AG10803 (cell line): Measurements from ENCODE around the gene JAKMIP1.

Source experiments
- DNase-seq: peaks from one replicate; pipeline ENCODE4 v3.0.0; 2010; ENCODE audit warnings: low read depth
- H3K4me3 ChIP-seq: 2 replicates; pipeline ENCODE4 v1.5.1; 2011; ENCODE audit warnings: mild to moderate bottlenecking, low read length, control low read depth
- TF ChIP-seq, protein P1 (sequence below): conservative IDR thresholded peaks from 2 replicates; pipeline ENCODE4 v1.5.1; 2011; ENCODE audit warnings: mild to moderate bottlenecking, low read length, control low read depth, inconsistent platforms

Gene JAKMIP1

DNA sequence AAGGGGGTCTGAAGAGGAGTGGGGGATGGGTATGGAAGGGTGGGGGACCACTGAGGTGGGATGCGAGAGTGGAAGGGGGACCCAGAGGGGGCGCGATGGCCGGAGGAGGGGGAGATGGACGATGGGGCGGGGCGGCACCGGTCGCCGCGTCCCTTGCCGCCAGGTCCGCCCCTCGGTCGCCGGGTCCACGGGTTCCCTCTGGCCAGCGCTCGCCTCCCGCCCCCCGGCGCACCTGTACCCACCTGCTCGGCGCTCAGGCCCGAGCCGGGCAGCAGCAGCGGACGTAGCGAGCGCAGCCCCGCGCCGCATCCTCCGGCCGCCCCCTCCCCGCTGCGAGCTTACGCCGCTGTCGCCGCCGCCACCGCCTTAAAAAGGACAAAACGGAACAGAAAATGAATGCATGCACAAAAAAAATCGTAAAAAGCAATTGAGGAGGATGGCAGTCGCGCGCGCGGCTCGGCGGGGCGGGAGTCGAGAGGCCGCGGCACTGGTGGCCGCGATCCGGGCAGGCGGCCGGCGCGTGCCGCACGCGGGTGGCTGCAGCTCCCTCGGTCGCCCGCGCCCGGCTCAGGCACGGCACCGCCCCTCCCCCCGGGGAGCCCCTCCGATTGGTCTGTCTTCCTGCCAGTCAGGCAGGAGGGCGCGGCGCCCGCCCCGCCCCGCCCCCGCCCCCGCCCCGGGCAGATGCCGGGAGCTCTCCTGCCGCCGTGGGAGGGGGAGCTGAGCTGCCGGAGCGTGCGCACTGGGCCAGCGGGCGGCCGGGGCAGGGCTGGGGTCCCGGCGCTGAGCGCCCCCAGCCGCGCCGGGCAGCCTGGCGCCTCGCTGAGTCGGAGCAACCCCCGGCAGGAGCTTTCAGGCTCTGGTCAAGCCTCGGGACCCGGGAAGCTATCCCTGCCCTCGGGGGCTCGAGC lies at the start of gene JAKMIP1:
TSS of gene JAKMIP1 (minus strand) at position 539 of the 911 bp plus-strand sequence. CDS start 87,699 bp downstream, outside the sequence.
- DNase-seq: peak; percentile 33
- TF ChIP-seq, protein P1, sequence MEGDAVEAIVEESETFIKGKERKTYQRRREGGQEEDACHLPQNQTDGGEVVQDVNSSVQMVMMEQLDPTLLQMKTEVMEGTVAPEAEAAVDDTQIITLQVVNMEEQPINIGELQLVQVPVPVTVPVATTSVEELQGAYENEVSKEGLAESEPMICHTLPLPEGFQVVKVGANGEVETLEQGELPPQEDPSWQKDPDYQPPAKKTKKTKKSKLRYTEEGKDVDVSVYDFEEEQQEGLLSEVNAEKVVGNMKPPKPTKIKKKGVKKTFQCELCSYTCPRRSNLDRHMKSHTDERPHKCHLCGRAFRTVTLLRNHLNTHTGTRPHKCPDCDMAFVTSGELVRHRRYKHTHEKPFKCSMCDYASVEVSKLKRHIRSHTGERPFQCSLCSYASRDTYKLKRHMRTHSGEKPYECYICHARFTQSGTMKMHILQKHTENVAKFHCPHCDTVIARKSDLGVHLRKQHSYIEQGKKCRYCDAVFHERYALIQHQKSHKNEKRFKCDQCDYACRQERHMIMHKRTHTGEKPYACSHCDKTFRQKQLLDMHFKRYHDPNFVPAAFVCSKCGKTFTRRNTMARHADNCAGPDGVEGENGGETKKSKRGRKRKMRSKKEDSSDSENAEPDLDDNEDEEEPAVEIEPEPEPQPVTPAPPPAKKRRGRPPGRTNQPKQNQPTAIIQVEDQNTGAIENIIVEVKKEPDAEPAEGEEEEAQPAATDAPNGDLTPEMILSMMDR: no peak
- no peak within 1 kb of the TSS; the same call in none of the 2 replicates for H3K4me3 ChIP-seq

DNA sequence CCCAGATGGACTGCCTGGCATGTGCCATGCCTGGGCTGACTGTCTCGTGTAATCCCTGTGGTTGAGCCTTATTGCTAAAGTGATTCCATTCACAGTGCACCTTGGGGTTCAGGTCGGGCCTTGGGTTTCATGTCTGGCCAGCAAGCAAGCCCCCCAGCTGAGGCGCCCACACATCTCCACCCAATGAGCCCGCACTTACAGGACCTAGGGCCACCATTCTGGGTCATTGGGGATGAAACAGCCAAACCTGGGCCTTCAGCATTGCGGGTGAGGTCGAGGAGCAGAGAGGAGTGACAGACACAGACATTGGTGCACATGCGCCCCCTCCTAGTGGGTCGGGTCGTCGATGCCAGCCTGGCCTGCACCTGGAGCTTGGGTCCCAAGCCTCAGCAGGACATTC lies 48.0 kb upstream of the JAKMIP1 start:
- no peak overlapping the region for H3K4me3 ChIP-seq
- no peak for DNase-seq
- TF ChIP-seq, protein P1: no peak

DNA sequence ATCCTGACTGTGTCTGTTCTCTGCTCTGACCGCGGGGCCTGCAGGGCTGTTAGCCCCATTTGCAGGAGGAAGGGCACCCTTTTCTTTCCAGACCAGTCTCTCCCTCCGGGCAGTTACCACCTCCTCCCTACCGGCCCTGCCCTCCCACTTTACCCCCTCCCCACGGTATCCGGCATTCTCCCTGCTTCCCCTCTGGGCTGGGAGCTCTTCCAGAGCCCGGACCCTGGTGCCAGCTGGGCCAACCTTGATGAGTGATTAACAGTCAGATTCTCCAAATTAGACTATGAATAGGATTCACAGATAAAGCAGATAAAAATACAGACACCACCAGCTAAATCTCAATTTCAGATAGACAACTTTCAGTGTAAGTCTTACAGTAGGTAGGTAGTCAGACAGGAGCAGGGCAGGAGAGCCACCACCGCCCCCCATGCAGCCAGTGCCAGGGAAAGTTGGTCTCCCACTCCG lies 45.9 kb upstream of the JAKMIP1 start:
- no peak overlapping the region for H3K4me3 ChIP-seq
- DNase-seq: no peak

DNA sequence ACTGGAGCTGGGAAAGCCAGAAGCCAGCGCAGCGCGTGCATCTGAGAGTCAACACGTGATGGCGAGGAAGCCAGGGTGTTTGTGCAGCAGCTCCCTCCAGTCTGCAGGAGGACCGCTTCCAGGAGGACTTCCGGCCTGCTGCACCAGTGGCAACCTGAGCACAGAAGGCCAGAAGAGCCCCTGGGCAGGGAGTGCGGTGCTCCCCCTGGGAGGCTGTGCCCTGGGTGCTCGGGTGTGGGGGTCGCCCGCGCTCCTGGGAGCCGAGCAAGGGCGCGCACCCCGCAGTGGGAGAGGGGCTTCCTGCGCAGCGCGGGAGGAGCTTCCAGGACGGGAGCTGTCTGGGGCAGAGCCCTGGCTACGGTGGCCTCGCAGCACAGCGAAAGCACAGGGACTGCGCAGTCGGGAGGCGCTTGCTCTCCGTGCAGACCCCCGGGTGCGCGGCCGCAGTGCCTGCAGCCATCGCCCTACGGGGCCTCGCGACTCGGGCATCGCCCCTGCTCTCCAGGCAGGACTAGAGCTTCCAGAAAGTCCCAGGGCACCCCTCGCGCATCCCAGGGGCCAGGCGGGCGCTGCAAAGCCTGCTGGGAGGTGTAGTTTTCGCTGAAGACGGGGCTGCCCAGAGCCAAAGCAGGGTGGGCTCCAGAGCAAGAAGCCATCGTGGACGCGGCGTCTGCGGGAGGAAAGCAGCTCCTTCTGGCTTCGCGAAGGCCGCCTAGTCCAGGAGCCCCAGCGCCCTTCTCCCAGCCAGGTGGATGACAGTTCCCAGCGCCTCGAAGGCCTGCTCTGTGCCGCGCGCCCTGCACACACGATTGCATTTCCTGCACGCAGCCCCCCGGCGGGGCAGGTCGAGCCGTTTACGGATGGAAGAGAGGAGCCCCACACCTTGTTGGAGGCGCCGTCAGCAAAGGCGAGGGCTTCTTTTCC lies 45.2 kb upstream of the JAKMIP1 start:
- no peak overlapping the region for H3K4me3 ChIP-seq
- no peak for DNase-seq
- TF ChIP-seq, protein P1: no peak

More for the DNA sequence above, 45.9 kb upstream of the JAKMIP1 start:
- TF ChIP-seq, protein P1: no peak

DNA sequence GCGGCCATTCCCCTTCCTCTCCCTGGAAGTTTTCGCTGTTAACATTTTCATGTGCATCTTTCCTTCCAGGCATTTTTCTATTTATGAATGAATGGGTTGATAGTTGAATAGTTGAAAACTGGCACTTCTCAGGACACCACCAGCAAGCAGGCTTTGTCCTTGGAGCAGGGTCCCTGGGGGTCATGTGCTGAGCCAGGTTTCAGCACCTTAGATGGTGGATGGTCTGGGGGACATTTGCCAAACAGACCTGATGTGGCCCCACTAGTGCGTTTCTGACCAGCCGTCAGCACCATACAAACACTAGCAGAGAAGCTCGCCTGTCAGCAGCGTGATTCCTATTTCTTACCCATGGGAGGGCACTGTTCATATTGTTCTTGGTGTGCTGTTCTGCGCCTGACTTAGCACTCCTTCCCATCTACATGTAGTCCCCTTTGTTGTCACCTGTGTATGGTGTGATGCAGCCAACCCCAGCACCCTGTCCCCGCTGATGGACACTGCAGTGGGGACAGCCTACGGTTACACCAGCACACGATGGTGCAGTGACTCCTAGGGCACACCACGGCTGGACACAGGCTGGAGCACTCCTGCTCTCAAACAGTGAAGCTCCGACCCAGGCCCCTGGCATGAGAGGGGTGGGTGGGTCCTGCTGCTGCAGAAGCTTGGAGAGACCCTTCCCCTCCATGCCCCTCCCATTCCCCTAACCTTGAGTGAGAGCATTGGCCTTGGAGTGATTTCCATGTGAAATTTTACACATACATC lies 42.1 kb upstream of the JAKMIP1 start:
- TF ChIP-seq, protein P1: no peak
- H3K4me3 ChIP-seq: no peak overlapping the region
- no peak for DNase-seq

DNA sequence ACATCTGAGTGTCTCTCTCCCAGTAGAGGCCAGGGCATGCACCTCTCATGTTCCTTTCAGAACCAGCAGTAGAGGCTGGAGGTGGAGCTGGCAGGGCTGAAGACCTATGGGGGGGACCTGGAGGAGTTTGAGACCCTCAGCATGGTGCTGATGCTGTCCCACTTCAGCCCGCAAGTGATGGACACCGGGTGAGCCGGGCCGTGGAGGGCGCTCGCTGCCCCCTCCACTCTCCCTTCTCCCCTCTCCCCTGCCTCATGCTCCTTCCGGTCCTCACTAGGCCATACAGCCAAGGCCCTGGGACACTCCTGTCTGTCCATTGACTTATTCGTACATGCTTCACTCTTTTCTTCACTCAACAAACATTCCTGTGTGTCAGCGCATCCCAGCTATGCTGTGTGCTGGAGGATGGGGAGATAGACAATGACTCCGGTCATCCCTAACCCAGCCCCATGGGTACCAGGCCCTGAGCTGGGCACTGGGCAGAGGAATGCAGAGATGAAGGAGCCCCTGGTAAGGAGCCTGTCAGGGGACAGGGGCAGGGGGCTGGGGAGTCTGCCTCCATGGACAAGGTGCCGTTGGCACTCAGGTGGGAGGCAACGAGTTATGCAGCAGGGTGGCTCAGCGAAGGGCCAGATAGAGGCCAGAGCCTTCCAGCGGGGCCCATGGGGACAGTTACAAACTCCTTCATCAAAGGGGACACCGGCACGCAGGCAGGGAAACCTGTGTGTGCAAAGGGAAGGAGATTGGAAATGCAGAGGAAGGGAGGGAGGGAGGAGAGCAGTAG lies 40.9 kb upstream of the JAKMIP1 start:
- DNase-seq: no peak
- TF ChIP-seq, protein P1: no peak
- H3K4me3 ChIP-seq: no peak overlapping the region
